Esophagus mucosa (tissue), 1 donor: ENCODE measurements around the gene SLC22A3. TPM values are rescaled to one million over a fixed set of nuclear protein-coding genes. Genes with fewer than 3 reads are reported as not detected.
A peak's percentile ranks its signal among the peaks of the same experiment; 100 is the strongest.
"Not testable (repeated sequence)": the region's sequence is repeated elsewhere in the genome, so short reads cannot be mapped to it uniquely, and the experiment has no call there.

ENCODE experiments used
- ATAC-seq: fragments of 200-7000 bp; cut with Tn5 transposase; one replicate; pipeline ENCODE4 v1.9.1; 2020
- total RNA-seq: library from RNA; stranded (reverse); gene quantifications from one replicate; pipeline ENCODE4 v1.2.4, GENCODE V29; 2023
- donor health status: DM: yes; HTN: yes; CAD: no.

SLC22A3 gene
- 8.0 TPM for total RNA-seq

- ATAC-seq, result peak; percentile 59
Observed at GRCh38 chr6:160348223-160349019, at the start of gene SLC22A3. Gene SLC22A3, plus strand, starts transcription at chr6:160348378. Its CDS starts 42 bp downstream, at chr6:160348420.

DNA sequence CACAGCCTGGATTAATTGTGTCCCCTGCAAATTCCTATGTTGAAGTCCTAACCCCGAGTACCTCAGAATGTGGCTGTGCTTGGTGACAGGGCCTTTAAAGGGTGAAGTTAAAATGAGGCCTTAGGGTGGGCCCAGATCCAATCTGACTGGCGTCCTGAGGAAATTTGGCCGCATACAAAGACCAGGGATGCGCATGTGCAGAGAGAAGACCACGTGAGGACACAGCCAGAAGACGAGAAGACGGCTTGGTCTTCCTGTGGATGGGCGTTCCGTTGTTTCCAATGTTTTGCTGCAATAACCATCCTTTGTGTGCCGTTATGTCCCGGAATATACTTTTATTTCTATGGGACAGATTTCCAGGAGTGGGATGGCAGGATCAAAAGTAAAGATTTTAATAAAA lies 48.6 kb upstream of the SLC22A3 start:
- no peak for ATAC-seq

DNA sequence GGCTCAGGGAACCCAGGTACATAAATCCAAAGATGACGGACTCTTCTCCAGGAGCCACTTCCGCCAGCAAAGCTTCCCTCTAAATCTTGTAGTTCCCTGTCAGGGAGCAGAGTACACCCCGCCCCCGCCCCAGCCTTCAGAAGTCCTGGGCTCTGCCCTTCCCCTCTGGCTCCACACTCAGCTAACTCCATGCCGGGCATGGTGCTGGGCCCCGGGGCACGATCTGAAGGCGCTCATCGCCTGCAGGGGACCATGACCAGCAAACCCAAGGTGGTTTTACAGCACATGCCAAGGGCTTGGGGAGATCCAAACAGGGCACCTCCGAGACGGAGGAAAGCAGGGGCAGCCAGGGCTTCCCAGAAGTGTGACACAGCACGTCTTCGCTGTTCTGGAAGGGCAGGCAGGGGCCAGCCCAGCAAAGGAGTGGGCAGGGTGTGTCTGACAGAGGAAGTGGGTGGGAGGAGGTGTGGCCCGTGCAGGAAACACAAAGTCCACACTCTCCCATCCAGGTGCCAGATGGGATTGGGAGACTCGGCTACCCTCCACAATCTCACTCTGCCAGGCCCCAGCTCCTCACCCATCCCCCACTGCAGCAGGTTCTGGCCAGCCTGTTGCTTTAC lies 48.0 kb upstream of the SLC22A3 start:
- ATAC-seq, result peak; percentile 99

- no peak for ATAC-seq
Observed at GRCh38 chr6:160301339-160301738, 46.8 kb upstream of the SLC22A3 start.

DNA sequence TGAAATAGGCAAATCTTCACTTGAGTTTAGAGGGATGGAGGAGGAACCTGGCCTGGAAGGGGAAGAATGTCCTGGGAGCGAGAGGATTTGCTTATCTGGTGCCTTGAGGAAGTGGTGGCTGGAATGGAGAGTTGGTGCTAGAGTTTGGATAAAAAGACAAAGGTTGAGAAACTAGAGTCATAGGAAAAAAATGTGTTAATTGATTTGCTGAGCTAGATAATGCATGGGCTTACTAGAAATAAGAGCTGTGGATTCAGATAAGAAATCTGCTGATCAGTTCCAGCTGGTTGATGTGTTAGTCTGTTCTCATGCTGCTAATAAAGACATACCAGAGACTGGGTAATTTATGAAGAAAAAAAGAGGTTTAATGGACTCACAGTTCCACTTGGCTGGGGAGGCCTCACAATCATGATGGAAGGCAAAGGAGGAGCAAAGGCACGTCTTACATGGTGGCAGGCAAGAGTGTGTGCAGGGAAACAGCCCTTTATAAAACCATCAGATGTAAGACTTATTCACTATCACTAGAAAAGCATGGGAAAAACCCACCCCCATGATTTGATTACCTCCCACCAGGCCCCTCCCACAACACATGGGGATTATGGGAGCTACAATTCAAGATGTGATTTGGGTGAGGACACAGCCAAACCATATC lies 45.6 kb upstream of the SLC22A3 start:
- not testable (repeated sequence) for ATAC-seq

DNA sequence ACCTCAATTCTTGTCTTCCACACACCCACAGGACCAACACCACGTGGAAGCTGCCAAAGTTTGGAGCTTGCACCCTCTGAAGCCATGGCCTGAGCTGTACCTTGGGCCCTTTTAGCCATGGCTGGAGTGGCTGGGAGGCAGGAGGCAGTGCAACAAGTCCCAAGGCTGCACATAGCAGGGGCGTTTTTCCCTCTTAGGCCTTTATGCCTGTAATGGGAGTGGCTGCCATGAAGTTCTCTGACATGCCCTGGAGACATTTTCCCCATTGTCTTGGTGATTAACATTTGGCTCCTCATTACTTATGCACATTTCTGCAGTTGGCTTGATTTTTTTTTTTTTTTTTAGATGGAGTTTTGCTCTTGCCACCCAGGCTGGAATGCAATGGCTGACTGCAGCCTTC lies 44.4 kb upstream of the SLC22A3 start:
- ATAC-seq, result peak; percentile 40

DNA sequence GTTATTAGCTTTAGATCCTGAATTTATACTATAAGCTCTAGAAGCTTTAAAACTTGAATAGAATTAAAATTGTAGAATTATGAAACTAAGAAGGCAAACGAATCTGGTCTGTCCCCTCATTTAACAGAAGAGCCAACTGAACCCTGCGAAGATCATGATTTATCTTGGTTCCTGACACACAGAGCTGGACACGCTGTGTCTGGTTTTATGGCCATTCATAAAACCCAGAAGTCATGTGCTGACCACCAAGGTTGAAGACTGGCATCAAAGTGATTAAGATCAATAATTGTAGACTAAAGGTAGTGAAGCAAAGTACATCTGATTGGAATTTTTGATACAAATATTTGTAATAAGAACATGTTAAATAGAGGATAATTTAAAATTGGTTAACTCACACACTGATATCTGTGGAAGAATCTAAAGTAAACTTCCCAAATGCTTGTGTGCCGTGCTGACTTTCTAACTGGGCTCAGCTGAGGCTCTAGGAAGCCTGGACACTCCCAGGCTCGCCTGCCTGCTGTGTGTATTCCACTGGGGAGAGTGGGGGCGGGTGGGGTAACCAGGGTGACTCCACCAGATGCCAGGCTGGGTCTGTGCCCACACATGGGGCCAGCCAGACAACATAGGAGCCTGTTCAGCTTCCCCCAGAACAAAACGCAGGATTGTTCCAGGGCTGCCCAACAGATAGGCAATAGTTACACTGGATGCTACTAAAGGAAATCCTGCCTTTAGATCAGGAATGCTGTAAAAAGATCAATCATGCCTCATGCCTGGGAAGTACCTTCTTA lies 42.1 kb upstream of the SLC22A3 start:
- ATAC-seq, result no peak

DNA sequence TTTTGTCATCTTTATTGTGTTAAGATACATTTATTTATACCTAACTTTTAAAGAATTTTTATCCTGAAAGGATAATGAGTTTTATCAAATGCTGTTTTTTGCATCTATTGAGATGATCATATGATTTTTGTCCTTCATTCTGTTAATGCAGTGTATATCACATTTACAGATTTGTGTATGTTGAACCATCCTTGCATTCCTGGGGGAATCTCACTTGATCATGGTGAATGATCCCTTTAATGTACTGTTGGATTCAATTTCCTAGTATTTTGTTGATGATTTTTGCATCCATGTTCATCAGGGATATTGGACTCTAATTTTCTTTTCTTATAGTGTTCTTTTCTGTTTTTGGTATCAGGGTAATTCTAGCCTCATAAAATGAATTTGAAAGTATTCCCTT lies 38.5 kb upstream of the SLC22A3 start:
- no peak for ATAC-seq

GRCh38 chr6:160312900-160313299 lies 35.3 kb upstream of the SLC22A3 start:
- ATAC-seq, result no peak

- no peak for ATAC-seq
Observed at GRCh38 chr6:160315310-160315709, 32.9 kb upstream of the SLC22A3 start.

- ATAC-seq, result no peak
Observed at GRCh38 chr6:160316261-160316660, 31.9 kb upstream of the SLC22A3 start.

DNA sequence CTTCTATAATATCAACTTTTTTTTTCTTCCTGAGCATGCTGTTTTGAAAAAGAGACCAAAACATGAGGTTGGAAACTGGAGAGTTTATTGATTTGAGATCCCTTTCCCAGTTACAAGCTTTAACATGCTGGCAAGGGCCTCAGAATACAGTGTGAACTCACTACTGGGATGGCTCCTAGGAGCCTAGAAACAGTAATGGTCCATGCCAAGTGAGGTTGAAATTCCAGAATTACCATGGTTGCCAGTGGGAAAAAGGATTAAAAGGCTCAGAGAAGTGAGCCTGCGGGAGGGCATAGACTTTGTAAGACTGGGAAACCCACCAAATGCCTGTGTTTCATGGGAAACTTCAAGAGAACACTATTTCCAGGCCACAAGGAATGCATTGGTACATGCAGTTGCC lies 28.9 kb upstream of the SLC22A3 start:
- no peak for ATAC-seq

DNA sequence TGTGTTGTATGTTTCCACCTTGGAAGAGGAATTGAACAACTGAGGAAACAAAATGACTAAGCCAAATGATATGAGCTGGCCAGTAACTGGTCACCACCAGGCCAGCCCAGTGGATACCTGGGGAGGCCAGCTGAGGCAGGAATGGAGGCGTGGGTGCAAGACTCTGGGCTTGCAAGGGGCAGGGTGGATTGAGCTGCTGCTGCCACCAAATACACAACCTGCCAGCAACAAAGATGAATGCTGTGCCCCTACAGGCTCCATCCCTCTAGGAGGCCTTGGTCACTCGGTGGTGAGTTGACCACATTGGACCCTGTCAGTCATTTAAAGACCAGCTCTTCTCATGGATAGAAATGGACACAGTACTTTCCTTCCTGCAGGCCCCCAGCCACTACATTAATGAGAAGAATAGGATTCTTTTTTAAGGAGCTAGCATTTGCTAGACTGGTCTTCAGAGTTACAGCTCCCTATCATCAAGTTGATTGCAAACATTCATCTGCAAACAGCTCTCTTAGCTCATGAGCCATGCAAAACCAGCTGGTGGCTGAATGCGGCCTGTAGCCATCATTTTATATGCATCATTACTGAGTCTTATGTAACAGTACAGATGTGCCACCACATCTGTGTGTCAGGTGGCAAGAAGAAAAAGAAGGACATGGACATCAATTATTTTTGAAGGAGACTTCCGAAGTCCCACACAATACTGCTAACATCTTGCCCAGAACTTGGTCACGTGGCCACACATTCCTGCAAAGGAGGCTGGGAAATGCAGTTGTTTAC lies 26.3 kb upstream of the SLC22A3 start:
- ATAC-seq, result no peak

- ATAC-seq, result no peak
Observed at GRCh38 chr6:160327981-160328380, 20.2 kb upstream of the SLC22A3 start.

GRCh38 chr6:160328447-160328846 lies 19.7 kb upstream of the SLC22A3 start:
- ATAC-seq, result no peak

DNA sequence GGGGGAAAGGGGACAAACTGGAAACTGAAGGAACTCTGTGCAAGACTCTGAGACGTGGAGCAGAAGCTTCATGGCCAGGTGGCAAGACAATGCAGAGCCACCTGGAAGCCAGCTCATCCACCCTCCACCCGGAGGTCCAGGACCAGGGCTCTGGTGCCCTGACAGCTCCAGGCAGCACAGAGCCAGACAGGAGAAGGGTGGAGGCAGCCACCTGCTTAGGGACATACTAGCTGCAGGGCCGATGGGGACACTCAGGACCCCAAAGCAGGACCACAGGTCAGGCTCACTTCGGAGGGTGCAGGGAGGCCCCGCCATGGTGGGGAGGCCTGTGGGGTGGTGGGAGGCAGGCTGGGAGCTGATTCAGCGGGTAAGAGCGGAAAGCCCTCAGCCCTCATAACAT lies 19.0 kb upstream of the SLC22A3 start:
- no peak for ATAC-seq

GRCh38 chr6:160330619-160331018 lies 17.6 kb upstream of the SLC22A3 start:
- no peak for ATAC-seq

- no peak for ATAC-seq
Observed at GRCh38 chr6:160331204-160331603, 17.0 kb upstream of the SLC22A3 start.

GRCh38 chr6:160331753-160332152 lies 16.4 kb upstream of the SLC22A3 start:
- ATAC-seq, result no peak

DNA sequence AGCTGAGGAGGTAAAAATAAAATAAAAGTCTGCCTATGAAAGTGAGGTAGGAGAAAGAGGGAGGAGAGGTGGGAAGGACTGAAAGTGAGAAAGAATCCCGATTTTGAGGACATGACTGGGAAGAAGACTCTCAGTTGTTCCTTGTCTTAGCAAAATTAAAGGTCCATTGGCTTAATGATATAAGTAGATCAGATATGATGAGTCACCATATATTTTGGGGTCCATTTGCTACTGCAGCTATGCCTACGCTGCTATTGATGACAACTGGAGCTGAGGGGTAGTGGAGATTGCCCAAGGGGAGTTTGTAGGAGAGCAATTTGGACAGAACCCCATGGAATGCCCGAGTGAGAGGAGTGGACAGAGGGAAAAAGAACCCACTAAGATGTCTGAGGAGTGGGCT lies 15.1 kb upstream of the SLC22A3 start:
- no peak for ATAC-seq

- ATAC-seq, result no peak
Observed at GRCh38 chr6:160333841-160334240, 14.3 kb upstream of the SLC22A3 start.

DNA sequence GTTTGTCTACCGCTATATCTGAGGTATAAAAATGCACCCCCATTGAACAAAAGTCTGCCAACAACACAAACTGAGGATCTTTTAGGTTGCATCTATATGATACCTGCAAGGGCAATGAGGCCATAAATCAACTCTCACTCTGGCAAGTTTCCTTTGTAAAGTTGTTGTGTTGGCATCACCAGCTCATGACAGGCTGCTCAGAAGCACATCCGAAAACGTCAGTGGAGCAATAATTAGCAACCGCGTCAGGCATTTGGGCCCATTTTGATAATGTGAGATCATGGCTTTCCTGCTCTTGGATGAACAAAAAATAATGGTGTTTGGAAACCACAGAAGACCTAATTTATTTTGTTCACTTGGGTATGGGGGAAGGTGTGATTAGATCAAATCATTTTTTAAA lies 12.0 kb upstream of the SLC22A3 start:
- no peak for ATAC-seq
